Parathyroid adenoma (tissue), 2 donors: ENCODE results near the gene GALNT17.

ENCODE experiments used
- H2AFZ ChIP-seq: fragments of 300-600 bp; sonication (generic); one replicate; pipeline ENCODE4 v1.7.0; 2017; ENCODE audit warnings: antibody characterized with exemption, mild to moderate bottlenecking
- H3K27ac ChIP-seq: fragments of 300-600 bp; sonication (generic); one replicate; pipeline ENCODE4 v1.7.0; 2017
- H3K27me3 ChIP-seq: fragments of 300-600 bp; sonication (generic); one replicate; pipeline ENCODE4 v1.7.0; 2017; ENCODE audit warnings: low read length; ENCODE audit not compliant: control insufficient read depth, insufficient read depth
- H3K36me3 ChIP-seq: fragments of 300-600 bp; sonication (generic); one replicate; pipeline ENCODE4 v1.7.0; 2017; ENCODE audit warnings: low read length; ENCODE audit not compliant: control insufficient read depth, insufficient read depth
- H3K4me1 ChIP-seq: fragments of 300-600 bp; sonication (generic); one replicate; pipeline ENCODE4 v1.7.0; 2017; ENCODE audit warnings: control low read depth
- H3K4me2 ChIP-seq: fragments of 300-600 bp; sonication (generic); one replicate; pipeline ENCODE4 v1.7.0; 2017; ENCODE audit warnings: low read length
- H3K4me3 ChIP-seq: fragments of 300-600 bp; sonication (generic); one replicate; pipeline ENCODE4 v1.7.0; 2017; ENCODE audit warnings: low read depth, low read length
- H3K79me2 ChIP-seq: fragments of 300-600 bp; sonication (generic); one replicate; pipeline ENCODE4 v1.7.0; 2017; ENCODE audit warnings: control low read depth
- H3K9ac ChIP-seq: fragments of 300-600 bp; sonication (generic); one replicate; pipeline ENCODE4 v1.7.0; 2017; ENCODE audit warnings: mild to moderate bottlenecking
- H3K9me3 ChIP-seq: fragments of 300-600 bp; sonication (generic); one replicate; pipeline ENCODE4 v1.7.0; 2017; ENCODE audit warnings: low read length; ENCODE audit not compliant: control insufficient read depth
- TF ChIP-seq, protein P1 (sequence below): fragments of 300-600 bp; sonication (generic); IDR thresholded peaks from one replicate; pipeline ENCODE4 v1.7.0; 2017; ENCODE audit warnings: antibody characterized with exemption, mild to moderate bottlenecking
- donor health status: primary hyperparathyroidism.

Gene GALNT17

GRCh38 chr7:71618278-71618677 is 486.3 kb downstream of the GALNT17 start:
- Histone ChIP-seq H3K4me2 (no peak overlapping the region), H3K4me1 (no peaks in the 10 kb centered on the region), H2AFZ (no peak overlapping the region), H3K4me3 (no peak overlapping the region), H3K27me3 (no peaks in the 10 kb centered on the region), H3K36me3 (no peaks in the 10 kb centered on the region), H3K79me2 (no peaks in the 10 kb centered on the region), H3K9ac (no peak overlapping the region), H3K9me3 (no peaks in the 10 kb centered on the region), H3K27ac (no peak overlapping the region)
- TF ChIP-seq, protein P1, sequence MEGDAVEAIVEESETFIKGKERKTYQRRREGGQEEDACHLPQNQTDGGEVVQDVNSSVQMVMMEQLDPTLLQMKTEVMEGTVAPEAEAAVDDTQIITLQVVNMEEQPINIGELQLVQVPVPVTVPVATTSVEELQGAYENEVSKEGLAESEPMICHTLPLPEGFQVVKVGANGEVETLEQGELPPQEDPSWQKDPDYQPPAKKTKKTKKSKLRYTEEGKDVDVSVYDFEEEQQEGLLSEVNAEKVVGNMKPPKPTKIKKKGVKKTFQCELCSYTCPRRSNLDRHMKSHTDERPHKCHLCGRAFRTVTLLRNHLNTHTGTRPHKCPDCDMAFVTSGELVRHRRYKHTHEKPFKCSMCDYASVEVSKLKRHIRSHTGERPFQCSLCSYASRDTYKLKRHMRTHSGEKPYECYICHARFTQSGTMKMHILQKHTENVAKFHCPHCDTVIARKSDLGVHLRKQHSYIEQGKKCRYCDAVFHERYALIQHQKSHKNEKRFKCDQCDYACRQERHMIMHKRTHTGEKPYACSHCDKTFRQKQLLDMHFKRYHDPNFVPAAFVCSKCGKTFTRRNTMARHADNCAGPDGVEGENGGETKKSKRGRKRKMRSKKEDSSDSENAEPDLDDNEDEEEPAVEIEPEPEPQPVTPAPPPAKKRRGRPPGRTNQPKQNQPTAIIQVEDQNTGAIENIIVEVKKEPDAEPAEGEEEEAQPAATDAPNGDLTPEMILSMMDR = no peak

- Histone ChIP-seq H3K4me1 (no peaks in the 10 kb centered on the region), H3K27me3 (no peaks in the 10 kb centered on the region), H3K4me3 (no peak overlapping the region), H3K27ac (no peak overlapping the region), H3K79me2 (no peaks in the 10 kb centered on the region), H2AFZ (no peak overlapping the region), H3K4me2 (no peak overlapping the region), H3K36me3 (no peaks in the 10 kb centered on the region), H3K9ac (no peak overlapping the region), H3K9me3 (no peaks in the 10 kb centered on the region)
- TF ChIP-seq, protein P1 = no peak
These were observed 493.6 kb downstream of the GALNT17 start for GRCh38 chr7:71625545-71625944.

DNA sequence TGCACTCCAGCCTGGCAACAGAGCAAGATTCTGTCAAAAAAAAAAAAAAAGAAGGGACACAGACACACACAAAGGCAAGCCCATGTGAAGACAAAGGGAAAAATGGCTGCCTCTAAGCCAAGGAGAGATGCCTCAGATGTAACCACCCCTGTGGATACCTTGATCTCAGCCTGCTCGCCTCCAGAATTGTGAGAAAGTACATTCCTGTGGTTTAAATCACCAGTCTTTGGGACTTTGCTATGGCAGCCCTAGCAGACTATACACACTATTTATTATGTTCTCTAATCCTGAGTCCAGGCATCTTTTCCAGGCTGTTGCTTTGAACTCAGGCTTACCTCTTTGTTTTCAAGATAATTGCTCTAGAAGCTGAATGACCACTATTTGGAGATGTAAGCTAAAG is 494.3 kb downstream of the GALNT17 start:
- Histone ChIP-seq H3K27ac (no peak overlapping the region), H3K9ac (no peak overlapping the region), H3K4me1 (no peaks in the 10 kb centered on the region), H2AFZ (no peak overlapping the region), H3K9me3 (no peaks in the 10 kb centered on the region), H3K79me2 (no peaks in the 10 kb centered on the region), H3K36me3 (no peaks in the 10 kb centered on the region), H3K27me3 (no peaks in the 10 kb centered on the region), H3K4me2 (no peak overlapping the region), H3K4me3 (no peak overlapping the region)
- TF ChIP-seq, protein P1 = no peak

DNA sequence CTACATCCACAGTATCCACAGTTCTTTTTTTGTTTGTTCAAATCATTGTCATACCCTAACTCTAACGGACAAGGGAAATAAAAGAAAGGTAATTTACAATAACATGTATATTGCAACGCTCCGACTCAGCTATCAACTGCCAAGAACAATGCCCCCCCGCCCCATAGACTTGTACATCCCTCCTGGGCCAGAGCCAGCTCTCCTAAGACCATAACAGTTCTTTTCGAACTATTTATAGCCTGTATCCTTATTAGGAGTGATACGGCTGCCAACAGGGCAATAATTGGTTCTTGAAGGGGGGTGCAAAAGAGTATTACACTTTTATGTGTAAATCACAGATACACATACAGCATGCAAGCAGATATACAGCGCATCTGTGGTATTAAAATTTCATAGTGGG is 495.7 kb downstream of the GALNT17 start:
- Histone ChIP-seq H3K36me3 (no peaks in the 10 kb centered on the region), H3K79me2 (no peaks in the 10 kb centered on the region), H3K27ac (no peak overlapping the region), H2AFZ (no peak overlapping the region), H3K4me3 (no peak overlapping the region), H3K9me3 (no peaks in the 10 kb centered on the region), H3K4me1 (no peaks in the 10 kb centered on the region), H3K27me3 (no peaks in the 10 kb centered on the region), H3K9ac (no peak overlapping the region), H3K4me2 (no peak overlapping the region)
- TF ChIP-seq, protein P1 = no peak

DNA sequence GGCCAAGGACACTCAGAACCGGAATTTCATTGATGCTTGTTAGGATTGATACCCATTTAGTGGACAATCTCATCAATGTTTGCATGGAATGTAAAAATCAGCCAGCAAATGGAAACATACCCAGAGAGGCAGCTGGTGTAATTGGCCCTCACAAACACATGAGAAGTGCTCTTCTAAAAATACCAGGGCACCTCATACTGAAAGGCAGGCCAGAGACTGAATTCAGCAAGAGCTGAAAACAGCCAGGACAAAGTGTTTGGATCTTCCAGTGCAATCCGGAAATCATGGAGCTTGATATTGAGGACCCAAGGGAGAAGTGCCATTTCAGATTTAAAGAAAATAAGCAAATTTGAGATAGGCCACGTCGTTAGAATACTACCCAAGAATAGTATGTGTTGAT is 498.6 kb downstream of the GALNT17 start:
- Histone ChIP-seq H3K27ac (no peak overlapping the region), H3K27me3 (no peaks in the 10 kb centered on the region), H3K9me3 (no peaks in the 10 kb centered on the region), H3K4me2 (no peak overlapping the region), H3K79me2 (no peaks in the 10 kb centered on the region), H3K4me3 (no peak overlapping the region), H3K4me1 (no peaks in the 10 kb centered on the region), H3K9ac (no peak overlapping the region), H3K36me3 (no peaks in the 10 kb centered on the region), H2AFZ (no peak overlapping the region)
- TF ChIP-seq, protein P1 = no peak
